ENCODE measurements around the gene MITF.

DNA sequence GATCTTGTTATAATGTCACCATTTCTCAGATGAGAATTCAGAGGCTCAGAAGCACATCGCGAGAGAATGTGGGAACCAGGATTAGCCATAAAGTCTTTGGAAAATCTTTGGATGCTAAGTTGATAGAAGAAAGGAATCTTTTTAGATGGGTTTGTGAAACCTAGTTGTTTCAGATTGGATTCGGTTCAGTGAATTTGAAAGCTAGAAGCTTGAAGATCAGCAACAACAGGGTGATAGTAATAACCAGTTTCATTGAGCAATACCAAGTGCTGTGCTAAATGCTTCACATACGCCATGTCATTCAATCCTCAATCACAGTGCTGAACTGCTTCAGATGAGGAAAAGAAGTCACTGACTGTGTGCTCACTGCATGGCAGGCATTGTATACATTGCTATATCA, 47.4 kb upstream of the MITF start:
- TF ChIP-seq, protein P1, sequence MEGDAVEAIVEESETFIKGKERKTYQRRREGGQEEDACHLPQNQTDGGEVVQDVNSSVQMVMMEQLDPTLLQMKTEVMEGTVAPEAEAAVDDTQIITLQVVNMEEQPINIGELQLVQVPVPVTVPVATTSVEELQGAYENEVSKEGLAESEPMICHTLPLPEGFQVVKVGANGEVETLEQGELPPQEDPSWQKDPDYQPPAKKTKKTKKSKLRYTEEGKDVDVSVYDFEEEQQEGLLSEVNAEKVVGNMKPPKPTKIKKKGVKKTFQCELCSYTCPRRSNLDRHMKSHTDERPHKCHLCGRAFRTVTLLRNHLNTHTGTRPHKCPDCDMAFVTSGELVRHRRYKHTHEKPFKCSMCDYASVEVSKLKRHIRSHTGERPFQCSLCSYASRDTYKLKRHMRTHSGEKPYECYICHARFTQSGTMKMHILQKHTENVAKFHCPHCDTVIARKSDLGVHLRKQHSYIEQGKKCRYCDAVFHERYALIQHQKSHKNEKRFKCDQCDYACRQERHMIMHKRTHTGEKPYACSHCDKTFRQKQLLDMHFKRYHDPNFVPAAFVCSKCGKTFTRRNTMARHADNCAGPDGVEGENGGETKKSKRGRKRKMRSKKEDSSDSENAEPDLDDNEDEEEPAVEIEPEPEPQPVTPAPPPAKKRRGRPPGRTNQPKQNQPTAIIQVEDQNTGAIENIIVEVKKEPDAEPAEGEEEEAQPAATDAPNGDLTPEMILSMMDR (IDR thresholded peaks at IDR 0.05) = no peak
- no peak for TF ChIP-seq EZH2 (IDR thresholded peaks at IDR 0.05; ENCODE audit: borderline replicate concordance, insufficient read depth, low read depth, low read length, poor library complexity, severe bottlenecking)
